SK-N-SH treated with all-trans-retinoic acid at 6 μM for 48 hours (cell line): ENCODE data around the gene RRP12.

Source experiments
- SNAI2 ChIP-seq: fragments of 250-450 bp; sonication (Bioruptor Pico); IDR thresholded peaks from 2 replicates; pipeline ENCODE4 v1.5.0; 2020; ENCODE audit warnings: mild to moderate bottlenecking, moderate library complexity
- TCF4 ChIP-seq: fragments of 250-450 bp; sonication (Bioruptor Pico); IDR thresholded peaks from 2 replicates; pipeline ENCODE4 v1.8.0; 2021; ENCODE audit warnings: mild to moderate bottlenecking, moderate library complexity, borderline replicate concordance
- ZFP30 ChIP-seq: fragments of 450-650 bp; formaldehyde crosslinking; IDR thresholded peaks from 2 replicates; pipeline ENCODE4 v1.5.0; 2022; ENCODE audit warnings: mild to moderate bottlenecking, moderate library complexity

- no peak for TF ChIP-seq ZFP30 (CRISPR knock-in tag)
- TF ChIP-seq SNAI2 (CRISPR knock-in tag): no peak
- no peak for TF ChIP-seq TCF4 (CRISPR knock-in tag)
Measured at GRCh38 chr10:97349752-97350513, 51.2 kb downstream of the RRP12 start.
